GM18907 (cell line): ENCODE data around the gene BRIP1.
"Not testable (repeated sequence)": the region's sequence is repeated elsewhere in the genome, so short reads cannot be mapped to it uniquely, and the experiment has no call there.

Source experiments
- ATAC-seq: cut with Tn5 transposase; IDR thresholded peaks from one replicate; pipeline ENCODE4 v1.9.1; 2021; ENCODE audit warnings: mild to moderate bottlenecking, moderate library complexity; ENCODE audit not compliant: unreplicated experiment

BRIP1 gene

DNA sequence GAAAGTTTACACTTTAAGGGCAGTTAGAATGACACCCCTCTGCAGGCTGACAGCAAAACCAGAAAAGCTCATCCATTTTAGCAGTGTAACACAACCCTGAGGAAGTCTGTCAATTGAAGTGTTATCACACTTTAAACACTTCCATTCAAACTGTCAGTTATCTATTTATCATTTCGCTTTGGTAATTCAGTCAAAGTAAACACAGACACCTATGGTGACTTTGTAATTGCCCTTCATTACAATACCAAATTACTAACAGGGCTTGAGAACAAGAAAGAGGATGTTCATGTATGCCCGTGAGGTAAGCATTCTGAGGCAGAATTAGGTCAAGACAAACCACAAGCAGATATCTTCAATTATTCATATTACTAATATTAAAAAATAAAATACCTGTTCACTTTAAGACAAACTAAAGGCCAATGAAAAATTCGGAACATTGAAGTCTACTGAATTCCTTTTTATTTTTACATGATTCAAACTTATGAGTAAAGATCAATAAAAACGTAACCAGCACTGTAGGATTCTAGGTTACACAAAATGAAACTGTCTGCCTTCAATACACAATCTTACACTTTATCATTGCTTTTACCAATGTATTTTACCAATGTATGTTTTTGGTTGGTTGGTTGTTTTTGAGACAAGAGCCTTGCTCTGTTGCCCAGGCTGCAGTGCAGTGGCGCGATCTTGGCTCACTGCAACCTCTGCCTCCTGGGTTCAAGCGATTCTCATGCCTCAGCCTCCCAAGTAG, 57.1 kb downstream of the BRIP1 start:
- ATAC-seq = no peak

- ATAC-seq = no peak
Observed at GRCh38 chr17:61805399-61805798, 57.9 kb downstream of the BRIP1 start.

DNA sequence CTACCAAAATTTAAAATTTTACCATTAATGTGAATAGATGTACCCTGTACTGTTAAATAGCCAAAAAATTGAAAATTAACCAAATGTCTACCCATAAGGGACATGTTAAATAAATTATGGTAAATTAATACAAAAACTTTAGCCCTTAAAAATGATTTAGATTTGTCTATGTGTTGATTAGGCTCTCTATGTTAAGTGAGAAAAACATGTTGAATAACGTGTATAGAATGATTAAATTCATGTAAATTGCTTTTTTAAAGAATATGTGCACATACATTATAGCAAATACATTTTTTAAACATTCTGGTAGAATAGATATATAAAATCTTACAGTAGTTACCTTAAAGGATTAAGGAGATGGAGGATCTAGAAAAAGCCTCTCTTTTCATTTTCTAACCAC, 59.5 kb downstream of the BRIP1 start:
- no peak for ATAC-seq

DNA sequence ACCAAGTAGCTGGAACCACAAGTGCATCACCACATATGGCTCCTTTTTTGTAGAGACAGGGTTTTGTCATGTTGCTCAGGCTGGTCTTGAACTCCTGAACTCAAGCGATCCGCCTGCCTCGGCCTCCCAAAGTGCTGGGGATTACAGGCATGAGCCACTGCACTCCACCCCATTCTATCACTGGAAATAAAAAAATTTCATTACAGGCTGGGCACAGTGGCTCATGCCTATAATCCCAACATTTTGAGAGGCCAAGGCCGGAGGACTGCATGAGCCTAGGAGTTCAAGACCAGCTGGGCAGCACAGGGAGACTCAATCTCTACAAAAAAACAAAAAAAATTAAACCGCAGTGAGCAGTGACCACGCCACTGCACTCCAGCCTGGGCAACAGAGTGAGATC, 60.1 kb downstream of the BRIP1 start:
- no peak for ATAC-seq

GRCh38 chr17:61799812-61800484, 63.4 kb downstream of the BRIP1 start:
- ATAC-seq = no peak

DNA sequence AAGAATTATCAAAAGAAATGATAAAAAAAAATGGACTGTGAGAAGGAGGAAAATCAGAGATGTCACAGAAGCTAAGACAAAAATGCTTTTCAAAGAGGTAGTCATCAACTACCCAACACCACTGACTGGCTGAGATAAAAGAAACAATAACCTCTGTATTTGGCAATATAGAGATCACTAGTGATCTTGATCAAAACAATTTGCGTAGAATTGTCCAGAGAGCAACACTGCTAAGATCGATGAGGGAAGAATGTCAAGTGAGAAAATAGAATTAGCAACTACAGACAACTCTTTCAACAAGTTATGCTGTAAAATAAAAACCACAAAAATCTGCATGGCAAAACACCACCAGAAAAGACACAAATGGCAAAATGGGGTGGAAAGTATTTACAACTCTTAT, 66.0 kb downstream of the BRIP1 start:
- ATAC-seq = no peak

DNA sequence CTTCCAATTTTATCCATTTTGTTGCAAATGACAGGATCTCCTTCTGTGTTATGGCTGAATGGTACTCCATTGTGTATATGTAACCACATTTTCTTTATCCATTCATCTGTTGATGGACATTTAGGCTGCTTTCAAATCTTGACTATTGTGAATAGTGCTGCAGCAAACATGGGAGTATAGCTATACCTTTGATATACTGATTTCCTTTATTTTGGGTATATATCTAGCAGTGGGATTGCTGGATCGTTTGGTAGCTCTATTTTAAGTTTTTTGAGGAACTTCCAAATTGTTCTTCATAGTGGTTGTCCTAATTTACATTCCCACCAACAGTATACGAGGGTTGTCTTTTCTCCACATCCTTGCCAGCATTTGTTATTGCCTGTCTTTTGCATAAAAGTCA, 67.8 kb downstream of the BRIP1 start:
- ATAC-seq = no peak

DNA sequence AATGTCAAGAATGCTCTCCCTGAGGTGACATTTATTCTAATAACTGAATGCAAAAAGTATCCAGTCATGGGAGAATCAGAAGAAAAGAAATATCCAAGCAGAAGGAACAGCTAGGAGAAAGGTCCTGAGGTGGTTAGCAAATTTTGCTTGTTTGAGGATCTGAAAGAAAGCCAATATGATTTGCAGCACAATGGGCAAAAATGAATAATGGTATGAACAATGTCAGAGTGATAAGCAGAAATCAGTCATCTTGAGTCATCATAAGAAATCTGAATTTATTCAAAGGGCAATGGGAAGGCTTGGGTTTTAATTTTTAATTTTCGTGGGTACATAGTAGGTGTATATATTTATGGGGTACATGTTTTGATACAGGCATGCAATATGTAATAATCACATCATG, 68.5 kb downstream of the BRIP1 start:
- ATAC-seq = no peak

- ATAC-seq = no peak
Observed at GRCh38 chr17:61794242-61794641, 69.1 kb downstream of the BRIP1 start.

DNA sequence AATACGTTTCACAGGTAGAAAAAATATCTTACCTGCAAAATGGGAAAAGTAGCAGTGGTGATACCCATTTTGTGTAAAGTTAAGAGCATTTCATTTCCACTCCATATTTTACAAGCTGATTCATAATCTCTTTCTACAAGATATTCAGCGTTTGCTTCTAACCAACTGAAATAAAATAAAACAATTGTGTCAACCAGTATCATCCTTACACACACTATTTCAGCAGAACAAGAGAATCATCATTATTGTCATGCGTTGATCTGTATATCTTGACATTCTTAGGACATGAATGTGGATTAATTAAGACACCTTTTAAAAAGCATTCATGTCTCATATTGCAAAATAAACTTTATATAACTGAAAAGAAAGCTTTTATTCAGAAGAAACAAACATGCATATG, 69.8 kb downstream of the BRIP1 start:
- ATAC-seq = no peak

DNA sequence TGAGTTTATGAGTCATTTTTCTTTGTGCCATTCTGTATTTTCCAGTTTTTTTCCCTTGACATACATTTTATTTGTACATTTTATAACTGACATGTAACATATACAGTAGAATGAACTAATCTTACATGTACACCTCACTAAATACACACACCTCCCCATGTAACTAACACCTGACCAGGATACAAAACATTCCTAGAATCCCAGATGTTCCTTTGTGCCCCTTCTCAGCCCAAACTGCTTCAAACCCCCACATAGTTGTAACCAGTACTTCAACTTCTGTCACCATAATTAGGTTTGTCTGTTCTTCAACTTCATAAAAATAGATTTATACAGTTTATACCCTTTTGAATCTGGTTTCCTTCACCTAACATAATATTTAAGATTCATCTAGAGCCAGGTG, 73.5 kb downstream of the BRIP1 start:
- ATAC-seq = no peak

- no peak for ATAC-seq
Observed at GRCh38 chr17:61786088-61786487, 77.2 kb downstream of the BRIP1 start.

DNA sequence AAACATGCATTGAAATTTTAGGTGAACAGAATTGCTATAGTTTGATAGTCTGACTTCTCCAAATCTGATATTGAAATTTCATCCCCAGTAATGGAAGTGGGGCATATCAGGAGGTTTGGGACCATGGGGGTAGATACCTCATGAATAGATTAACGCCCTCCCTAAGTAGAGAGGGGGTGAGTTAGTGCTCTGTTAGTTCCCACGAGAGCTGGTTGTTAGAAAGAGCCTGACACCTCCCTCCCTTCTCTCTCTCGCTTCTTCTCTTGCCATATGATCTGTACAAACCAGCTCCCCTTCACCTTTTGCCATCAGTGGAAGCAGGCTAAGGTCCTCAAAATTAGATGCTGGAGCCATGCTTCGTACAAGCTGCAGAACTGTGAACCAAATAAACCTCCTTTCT, 78.8 kb downstream of the BRIP1 start:
- no peak for ATAC-seq

DNA sequence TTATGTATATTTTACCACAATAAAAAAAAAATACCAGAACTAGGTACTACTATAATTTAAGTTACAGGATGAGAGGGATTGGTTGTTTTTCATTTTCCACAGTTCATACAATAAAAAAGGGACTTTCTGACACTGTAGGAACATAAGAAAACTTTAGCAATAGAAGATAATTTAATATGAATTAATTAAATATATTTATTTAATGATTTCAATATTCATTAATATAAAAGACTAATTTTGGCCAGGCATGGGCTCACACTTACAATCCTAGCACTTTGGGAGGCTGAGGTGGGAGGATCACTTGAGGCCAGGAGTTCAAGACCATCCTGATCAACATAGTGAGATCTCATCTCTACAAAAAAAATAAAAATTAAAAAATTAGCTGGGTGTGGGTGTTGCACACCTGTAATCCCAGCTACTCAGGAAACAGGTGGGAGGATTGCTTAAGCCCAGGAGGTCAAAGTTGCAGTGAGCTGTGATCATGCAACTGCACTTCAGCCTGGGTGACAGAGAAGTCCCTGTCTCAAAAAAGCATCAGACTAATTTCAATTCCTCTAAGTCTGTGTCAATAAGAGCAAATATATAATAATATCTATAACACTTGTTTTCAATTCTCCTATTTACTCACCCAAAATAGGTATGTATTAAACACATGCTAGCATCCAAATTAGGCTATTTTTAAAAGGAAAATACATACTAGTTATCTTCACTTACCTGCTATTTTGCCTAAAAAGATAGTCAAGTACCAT, 79.6 kb downstream of the BRIP1 start:
- no peak for ATAC-seq

DNA sequence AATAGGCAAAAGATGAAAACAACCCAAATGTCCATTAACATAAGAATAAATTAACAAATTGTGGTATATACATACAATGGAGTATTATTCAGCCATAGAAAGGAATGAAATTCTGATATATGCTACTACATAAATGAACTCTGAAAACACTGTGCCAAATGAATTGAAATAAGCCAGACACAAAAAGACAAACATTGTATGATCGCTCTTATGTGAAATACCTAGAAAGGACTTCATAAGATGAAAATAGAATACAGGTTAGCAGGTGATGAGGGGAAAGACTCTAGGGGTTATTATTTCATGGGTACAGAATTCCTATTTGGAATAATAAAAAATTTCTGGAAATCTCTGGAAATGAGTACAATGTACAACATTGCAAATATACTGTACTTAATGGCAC, 80.2 kb downstream of the BRIP1 start:
- ATAC-seq = no peak

DNA sequence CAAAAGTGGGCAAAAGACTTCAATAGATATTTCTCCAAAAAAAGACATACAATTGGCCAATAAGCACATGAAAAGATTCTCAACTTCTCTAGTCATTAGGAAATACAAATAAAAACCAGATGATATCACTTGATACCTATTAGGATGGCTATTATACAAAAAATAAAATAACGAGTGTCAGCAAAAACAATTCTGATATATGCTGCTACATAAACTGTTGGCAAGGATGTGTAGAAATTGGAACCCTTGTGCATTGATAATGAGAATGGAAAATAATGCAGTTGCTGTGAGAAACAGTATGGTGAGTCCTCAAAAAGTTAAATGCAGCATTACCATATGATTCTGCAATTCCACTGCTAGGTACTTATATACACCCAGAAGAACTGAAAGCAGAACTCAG, 80.6 kb downstream of the BRIP1 start:
- ATAC-seq = no peak

GRCh38 chr17:61775364-61775763, 88.0 kb downstream of the BRIP1 start:
- ATAC-seq = no peak

DNA sequence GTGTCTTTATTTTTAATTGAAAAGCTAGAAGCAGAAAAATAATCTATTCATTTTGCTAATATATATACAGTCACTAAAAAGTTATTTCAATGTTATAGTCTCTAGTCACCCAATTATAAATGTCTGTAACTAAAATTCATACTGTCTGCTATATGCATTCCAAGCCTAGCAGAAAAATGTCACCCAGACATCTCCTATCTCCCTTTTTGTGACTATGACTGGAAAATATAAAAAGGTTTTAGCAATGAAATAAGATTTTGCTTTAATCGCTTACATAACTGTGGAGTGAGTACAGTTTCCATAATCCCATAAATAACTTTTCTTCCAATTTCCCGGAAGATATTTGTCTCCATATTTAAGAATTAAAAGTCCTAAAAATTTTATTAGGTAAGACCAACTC, 88.6 kb downstream of the BRIP1 start:
- ATAC-seq = no peak

GRCh38 chr17:61774087-61774486, 89.2 kb downstream of the BRIP1 start:
- ATAC-seq = not testable (repeated sequence)

DNA sequence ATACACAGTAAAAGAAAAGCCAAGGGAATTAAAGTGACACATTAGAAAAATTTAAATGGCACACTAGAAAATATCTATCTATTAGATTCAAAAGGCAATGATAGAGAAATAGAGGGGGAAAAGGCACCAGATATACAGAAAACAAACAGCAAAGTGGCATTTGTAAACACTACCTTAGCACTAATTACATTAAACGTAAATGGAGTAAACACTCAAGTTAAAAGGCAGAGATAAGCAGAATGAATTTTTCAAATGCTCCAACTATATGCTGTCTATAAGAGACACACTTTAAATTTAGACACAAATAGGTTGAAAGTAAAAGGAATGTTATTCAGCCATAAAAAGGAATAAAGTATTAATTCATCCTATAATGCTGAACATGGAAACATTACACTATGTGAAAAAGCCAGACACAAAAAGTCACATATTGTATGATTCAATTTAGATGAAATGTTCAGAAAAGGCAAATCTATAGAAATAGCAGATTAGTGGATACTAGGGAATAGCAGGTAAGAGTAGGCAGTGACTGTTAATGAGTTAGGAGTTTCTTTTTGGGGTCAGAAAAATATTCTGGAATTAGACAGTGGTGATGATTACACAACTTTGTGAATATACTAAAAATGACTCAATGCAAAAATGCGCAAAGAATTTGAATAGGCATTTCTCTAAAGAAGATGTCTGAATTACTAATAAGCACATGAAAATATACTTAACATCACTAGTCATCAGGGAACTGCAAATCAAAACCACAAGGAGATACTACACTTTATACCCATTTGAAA, 92.4 kb downstream of the BRIP1 start:
- no peak for ATAC-seq

GRCh38 chr17:61770043-61770442, 93.3 kb downstream of the BRIP1 start:
- ATAC-seq = no peak
